AG20443 (cell line): ENCODE results near the gene ENOX1.

Experiments used
- DNase-seq: peaks from one replicate; pipeline ENCODE4 v3.0.0; 2012; ENCODE audit warnings: low spot score, mixed read lengths

Gene ENOX1

DNA sequence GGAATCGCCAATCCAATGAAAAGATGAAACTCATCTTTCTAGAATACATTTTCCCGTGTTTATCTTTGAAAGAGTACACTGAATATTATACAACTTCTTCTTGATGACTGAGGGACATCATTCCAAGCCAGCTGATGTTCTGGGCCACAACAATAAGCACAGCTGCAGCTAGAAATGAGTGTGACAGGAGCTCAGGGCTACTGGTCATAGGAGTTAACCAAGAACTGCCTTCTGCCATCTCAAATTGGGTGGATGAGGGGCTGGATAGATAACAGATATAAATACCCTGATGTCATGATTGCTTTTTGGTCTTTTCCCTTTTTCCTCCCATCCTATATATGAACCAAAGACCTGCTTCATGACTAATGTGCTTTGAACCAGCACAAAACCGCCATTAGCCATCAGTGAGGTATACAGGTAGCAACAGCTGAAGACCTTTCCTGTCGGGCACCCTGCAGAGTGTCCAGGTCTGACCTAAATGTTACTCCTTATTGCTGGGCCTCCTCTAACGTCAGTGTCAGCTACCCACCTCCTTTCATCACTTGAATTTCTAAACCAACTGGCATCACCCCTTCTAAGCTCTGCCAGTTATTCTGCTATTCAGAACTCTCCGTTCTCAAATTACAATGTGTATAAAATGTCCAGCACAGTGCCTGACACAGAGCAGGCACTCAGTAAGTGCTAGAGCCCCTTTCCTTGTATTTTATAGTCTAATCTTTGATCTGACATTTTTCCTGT lies 178.2 kb downstream of the ENOX1 start:
- DNase-seq, result no peak

DNA sequence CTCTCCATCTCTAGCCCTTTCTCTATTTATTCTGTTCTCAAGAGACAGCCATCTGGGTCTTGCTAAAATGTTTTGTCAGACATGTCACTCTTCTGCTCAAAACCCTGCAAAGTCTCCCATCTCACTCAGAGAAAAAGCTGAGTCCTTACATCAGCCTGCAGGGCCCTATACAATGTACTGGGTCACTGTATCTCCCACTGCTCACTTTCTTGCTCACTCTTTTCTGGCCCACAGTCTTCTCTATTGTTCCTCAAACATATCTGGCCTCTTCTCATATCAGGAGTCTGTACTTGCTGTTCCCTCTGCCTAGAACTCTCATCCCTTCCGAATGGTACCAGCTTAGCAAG lies 189.2 kb downstream of the ENOX1 start:
- DNase-seq, result no peak

DNA sequence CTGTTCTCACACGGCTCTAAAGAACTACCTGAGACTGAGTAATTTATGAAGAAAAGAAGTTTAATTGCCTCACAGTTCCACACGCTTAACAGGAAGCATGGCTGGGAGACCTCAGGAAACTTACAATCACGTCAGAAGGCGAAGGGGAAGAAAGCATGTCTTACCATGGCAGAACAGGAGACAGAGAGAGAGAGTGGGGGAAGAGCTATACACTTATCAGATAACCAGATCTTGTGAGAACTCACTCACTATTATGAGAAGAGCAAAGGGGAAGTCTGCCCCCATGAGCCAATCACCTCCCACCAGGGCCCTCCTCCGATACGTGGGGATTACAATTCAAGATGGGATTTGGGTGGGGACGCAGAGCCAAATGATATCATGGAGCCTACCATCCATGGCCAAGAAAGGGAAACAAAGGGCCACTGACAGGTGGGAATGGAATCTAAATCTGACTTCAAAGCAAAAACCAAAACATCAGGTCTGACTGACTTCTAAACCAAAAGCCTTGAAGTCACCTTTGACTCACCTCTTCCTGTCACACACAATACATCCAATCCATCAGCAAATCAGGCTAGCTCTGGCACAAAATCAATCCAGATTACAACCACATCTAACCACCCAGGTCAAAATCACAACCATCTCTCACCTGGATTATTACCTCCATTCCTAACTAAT lies 189.7 kb downstream of the ENOX1 start:
- DNase-seq, result no peak

DNA sequence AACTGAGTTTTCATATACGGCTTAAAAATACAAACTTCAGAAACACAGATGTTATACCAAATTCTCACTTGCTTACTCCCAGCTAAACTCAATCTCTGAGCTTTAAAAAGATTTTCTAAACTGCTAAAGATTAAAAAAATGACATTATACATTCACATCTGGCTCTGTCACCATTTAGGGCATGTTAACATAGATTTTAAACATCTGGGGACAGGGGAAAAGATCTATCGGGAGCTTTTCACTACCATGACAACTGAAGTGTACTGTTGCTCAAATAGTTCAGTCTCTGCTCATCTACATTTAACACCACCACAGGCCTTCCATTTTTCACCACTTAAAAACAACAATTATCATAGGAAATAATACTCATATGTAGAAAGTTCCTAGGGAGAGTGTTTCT lies 190.8 kb downstream of the ENOX1 start:
- DNase-seq, result no peak

DNA sequence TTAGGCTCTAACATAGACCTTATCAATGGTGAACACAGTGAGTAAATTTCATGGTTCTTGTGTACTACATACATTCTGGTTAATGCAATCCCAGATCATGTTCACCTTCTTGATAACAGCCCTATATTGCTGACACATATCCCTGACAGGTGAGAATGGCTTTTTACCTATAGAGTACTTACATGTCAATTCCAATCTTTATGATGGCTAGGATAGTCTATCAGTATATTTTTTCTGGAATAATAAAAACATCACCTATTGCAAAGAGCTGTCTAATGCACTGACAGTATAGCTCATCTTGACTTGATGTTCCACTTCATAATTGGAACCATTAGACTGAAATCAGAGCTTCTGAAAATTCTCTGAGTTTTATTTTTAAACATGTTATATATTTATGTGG lies 199.4 kb downstream of the ENOX1 start:
- no peak for DNase-seq

DNA sequence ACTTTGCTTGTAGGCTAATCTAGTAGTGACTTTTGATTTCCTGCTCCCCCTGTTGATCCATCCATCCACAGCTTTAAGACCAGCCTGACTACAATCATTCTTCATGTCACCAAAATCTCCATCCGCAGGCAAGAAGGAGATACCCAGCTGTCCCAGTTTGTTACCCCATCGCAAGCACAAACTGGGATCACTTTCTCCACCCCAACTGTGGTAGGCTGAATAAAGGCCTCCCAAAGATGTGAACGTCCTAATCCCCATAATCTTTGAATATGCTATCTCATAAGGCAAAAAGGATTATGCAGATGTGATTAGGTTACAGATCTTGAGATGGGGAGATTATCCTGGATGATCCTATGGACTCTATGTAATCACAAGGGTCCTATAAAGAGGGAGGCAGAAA lies 202.0 kb downstream of the ENOX1 start:
- DNase-seq, result no peak

DNA sequence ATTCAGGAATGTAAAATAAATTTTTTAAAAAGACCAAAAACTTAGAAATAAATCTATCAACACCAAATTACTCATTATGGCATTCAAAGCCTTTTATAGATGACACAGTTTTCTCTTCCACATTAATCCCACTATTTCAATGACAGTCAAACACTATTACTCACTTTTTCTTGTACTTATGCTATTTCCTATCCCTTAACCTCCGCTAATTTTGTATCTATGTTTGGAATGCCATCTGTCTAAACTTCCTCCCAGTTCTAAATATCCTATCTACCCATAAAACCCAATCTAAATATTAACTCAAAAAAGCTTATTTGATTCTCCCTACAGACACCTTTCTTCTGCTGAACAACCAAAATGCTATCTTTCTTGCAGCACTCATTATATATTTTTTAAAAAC lies 203.5 kb downstream of the ENOX1 start:
- DNase-seq, result no peak

DNA sequence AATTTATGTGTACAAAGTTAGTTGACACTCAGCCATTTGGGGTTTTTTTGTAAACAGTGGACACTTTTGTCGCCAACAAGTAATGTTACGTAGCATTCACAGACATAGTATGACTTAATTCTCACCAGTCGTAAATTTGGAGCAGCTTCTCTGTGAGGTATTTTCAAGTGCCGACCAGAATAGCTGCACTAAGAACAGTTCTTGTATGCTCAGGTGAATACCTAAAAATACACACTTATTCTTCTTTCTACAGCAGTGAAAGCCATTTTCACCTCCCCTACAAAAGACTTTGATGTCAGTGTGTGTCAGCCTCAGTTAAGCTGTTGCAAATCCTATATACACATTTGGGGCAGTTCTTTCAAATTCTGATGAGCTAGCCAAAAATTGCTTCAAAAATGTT lies 206.5 kb downstream of the ENOX1 start:
- DNase-seq, result no peak

DNA sequence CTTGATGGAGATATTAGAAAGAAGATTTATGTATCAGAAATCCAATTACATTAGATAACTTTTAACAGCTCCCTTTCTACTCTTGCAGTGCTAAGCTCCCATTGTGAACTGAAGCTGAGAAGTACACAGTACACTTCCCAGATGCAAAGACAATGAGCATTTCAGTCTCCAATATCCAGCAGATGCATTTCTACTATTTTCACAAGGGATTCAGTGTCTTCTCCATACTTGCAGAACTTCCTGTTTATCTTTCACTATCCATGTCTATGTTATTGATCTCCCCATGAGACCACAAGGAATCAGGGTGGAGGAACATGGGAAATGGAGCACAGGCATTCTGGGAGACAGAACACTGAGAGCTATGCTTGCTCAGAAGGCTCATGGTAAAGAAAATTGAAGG lies 207.5 kb downstream of the ENOX1 start:
- no peak for DNase-seq

DNA sequence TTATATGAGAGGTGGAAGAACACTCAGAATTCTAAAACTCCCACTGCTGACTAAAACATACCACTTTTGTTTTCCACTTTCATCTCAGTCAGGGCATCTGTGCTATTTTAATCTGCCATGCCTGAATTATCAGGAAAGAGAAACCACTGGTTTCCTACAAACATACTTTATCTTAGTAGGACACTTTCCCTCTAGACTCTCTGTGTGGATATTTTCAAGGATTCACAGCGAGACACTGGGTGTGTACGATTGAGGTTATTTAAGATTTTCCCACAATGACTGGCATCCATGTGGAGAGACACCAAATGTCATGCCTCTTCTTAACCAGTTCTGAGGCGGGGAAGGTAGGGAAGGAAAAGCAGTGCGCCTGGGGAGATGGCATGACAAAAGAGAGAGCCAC lies 212.2 kb downstream of the ENOX1 start:
- no peak for DNase-seq

DNA sequence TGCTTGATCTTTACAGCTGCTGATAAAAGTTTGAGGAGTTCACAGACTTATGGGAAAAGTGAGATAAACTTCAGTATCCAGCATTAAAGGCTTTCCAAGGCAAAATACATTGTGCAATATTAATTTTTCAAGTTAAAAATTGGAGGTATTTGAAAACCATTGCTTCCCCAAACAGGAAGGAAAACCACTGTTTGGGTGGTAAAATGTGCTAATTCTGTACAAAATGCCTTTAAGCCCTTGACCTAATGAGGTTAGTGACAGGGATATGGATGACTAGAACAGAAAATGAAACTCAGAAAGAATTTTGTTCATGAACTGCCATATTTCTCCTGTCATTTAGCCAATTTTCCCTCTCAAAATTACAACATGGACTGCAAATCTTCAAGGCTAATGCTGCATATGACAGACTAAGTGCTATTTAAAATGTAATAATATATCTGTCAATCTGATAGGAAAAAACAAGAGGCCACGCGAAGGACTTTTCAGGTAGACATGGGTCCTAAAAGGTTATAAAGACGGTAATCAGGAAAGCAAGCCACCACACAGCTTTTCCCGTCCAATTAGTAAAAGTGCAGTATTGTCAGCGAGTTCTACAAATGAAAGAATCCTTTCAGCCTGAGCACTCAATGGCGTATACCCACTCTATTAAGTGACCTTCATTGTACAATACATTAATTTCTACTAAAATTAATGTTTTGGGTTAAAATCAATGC lies 212.8 kb downstream of the ENOX1 start:
- no peak for DNase-seq

DNA sequence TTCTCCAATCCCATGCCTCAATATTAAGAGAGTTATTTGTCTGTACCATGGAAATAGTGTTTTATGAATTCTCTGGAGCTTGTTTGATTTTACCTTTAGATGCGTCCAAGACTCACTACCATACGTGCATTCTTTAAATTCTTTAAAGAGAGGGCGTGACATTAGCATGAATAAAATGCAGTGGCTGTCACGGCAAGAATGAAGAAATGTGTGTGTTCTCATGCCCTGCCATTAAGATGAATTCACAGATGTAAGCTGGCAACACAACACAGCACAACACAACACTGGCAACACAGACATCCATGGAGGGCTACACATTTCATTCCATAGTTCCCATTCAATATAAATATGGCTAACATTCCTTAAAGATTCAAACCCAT lies 213.4 kb downstream of the ENOX1 start:
- no peak for DNase-seq

DNA sequence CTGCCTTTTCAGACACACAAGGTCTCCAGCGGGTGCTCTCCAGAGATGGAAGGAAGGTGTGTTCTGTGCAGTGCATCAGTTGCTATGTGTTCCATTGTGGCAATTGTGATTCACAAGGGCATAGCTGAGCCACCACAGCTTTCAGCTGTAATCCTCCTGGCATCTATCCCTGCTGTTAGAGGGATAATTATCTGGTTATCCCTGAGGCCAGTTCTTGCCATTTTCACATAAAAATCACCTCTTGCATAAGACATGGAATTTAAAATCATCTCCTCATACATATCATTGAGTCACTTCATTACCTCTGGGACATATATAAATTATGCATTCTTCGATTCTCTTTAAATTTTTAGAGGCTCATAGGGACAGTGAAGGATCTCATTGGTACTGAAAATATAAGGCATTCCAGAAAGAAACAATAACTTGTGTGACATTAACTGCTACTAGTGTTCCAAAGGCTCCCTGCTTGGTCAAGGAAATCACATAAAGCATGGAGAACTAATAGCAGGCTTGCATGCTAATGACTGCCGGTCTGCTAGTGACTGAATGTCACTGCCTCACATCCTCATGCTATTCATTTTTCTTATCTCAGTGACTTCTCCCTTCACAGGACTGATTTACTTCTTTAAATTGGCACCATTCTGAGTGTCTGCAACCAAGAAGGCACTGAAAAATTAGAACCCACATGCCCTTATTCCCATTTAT lies 214.0 kb downstream of the ENOX1 start:
- DNase-seq, result peak; percentile 64

DNA sequence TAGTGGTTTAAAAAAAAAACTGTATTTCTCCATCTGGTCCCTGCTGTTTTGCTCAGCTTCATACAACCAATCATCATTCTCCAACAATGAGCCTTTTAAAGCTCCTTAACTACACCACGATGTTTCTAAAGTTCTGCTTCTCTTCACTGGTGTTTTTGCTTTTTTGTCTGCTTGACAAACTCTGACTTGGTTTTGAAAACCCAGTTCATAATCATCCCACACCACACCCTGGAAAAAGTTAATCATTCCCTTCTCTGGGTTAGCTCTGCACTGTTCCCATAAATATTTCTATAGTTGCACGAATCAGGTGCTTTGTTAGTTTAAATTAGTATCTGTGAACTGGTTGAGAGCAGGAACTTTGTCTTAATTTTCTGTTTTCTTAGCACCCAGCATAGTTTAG lies 217.1 kb downstream of the ENOX1 start:
- no peak for DNase-seq

DNA sequence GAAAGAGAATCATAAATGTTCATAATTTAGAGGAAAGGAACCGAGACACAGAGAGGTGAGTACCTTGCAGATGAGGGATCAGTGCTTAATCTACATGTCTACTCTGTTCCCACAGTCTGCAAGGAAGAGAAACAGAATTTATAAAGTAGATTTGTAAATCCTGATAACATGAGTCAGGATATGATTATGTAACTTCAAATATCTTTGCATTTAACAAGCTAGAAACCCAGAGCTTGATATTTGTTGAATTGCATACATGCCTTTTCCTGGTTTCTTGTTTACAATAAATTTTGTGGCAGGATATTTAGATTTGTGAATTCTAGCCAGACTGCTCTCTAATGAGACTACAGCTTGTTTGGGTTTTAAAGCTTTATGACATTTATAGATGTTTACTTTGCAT lies 219.2 kb downstream of the ENOX1 start:
- no peak for DNase-seq

DNA sequence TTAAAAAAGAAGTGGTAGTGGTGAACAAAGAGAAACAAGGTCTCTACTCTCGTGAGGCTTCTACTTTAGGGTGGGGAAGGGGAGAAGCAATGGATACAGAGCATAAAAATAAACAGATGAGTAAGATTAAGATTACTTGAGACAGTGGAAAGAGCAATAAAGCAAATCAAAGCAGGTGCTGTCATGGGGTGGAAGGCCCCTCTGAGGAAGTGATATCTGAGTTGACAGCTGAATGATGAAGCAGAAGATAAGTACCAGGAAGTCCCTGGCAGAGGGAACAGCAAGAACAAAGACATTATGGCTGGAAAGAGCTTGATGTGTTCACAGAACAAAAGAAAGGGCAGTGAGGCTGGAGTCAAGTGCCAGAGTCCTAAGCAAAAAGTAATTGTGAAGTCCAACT lies 221.8 kb downstream of the ENOX1 start:
- DNase-seq, result no peak

DNA sequence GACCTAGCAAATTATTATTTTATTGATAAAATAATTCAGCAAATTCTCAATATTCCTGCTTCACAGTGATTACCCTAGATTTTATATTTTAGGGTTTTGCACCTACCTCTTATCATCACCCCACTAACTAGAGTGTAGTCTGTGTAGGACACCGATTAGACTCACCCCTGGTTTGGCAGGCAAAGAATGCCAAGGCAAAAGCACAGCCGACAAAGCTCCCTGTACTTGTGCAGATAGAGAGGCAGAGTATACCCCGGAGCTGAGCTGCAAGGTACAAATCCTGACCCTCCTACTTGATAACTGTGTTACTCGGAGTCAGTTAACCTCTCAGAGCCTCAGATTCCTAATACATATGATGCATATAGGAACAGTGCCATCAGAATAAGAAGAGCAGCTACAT lies 225.7 kb downstream of the ENOX1 start:
- DNase-seq, result no peak

DNA sequence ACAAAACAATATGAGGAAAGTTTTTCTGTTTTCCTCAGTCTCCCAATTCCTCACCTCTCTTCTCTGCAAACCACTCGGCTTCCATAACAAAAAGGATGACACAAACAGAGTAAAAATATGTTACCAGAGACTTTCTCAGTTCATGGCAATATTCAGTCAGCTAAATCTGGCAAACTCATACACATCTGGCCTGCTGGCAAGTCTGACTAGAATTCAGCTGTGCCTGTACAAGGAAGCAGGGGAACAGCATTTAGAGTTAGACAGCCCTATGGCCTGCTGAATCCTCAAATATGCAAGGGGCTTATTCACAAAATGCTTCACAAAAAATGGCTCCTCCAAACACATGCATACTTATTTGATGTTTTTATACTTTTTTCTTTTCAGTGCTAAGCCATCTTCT lies 227.8 kb downstream of the ENOX1 start:
- DNase-seq, result peak; percentile 22

DNA sequence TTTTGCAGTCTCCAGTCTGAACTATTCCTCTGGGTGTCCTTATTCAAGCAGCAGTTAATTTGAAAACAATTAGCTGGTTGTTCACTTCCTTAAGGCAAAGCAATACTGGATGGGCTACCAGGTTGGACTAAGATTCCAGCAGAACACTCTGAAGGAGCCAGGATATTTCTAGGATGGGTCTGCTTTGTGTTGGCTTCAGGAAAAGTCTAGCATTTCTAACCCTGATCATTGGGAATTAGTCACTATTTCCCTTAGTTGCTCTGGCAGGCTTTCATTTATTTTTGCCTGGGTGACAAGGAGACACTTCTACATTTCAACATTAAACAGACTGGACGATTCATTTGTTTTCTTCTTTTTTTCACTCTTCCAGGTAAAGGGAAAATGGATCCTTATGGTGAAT lies 228.4 kb downstream of the ENOX1 start:
- DNase-seq, result no peak

DNA sequence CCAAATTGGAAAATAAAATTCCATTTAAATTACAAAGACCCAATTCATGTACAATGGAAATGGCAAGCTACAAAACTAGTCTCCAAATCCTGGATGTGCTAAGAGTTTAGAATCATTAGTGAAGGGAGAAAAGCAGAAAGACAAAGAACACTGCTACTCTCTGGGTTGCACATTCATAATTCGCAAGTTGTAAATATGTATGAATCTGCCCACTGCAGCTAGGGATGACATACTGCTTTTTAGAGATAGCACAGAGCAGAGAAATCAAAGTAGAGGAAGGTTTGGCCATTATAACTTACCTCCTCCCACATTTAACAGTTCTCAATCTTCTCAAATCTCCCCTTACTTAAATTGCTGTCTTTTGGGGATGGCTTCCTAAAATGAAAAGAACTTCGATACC lies 231.1 kb downstream of the ENOX1 start:
- no peak for DNase-seq

DNA sequence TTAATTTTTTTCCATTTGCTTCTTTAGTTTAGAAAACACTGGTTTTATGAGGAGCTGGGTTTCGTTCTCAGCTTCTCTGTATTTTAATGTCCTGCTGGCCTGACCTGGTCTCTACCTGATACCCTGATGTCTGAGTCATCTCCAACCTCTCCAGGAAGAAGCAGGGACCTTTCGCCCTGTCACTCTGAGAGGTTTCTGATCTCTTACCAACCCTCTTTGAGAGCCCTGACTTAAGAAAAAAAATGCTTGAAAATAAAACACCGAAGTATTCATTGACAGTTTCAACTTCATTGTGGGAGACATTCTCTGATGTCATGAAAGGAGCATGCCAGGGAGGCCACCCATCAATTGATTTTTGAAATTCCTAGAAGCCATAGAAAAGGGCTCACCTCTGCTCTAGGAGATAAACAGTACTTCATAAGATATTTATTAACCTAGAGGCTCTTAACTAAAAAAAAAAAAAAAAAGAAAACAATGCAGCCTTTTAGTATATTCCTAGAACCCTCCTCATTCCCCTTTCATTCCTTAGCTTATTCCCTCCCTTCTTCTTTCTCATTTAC lies 234.8 kb downstream of the ENOX1 start:
- DNase-seq, result no peak

DNA sequence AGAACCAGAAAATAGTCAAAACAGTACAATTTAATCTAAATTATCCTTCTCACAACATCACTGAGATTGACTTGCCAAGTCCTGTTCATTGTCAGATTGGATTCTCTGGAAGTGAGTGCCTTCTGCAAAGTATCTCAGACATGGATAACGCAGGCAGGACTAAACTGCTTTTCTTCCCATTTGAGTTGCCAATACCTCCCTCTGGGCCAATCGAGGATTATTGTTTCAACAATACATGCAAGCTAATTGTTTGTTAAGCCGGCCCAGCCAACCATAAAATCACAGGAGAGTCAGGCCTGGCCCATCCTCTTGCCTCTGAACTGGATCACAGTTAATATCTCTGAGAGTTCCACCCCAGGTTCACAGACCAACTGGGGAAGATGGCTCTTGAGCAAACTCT lies 240.0 kb downstream of the ENOX1 start:
- no peak for DNase-seq

DNA sequence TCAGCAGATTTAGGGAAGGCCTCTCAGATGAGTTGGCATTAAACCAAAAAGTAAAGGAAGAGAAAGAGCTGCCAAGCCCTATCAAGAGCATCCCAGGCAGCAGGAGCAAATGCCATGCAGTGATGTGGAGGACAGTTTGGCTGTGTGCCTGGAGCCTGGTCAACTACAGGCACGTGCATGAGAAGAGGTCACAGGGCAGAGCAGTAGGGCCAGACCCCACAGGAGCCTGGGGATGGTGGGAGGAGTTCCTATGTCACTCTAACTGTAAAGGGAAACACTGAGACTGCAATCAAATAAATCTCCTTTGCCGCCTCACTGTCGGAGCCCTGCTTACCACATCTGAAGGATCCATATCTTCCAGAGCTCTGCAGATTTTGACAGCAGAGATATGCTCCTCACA lies 240.5 kb downstream of the ENOX1 start:
- DNase-seq, result no peak
